Renal cortex interstitium (tissue), 11 donors: Measurements from ENCODE around the gene SCTR. TPM values are rescaled to one million over a fixed set of nuclear protein-coding genes. Genes with fewer than 3 reads are reported as not detected.
A peak's percentile ranks its signal among the peaks of the same experiment; 100 is the strongest.

Source experiments
- DNase-seq, 11 donors: peaks; one replicate each; pipeline ENCODE4 v3.0.0-alpha.2; 2013; ENCODE audit warnings: low read depth in 9 of 11, low spot score in 4 of 11; ENCODE audit errors: extremely low read depth in 1 of 11
- polyA plus RNA-seq, 3 donors: library from polyadenylated mRNA; unstranded; fragments of 120-200 nt; gene quantifications; one replicate each; pipeline ENCODE4 v1.2.1, GENCODE V29; 2013; ENCODE audit not compliant: insufficient read length in 3 of 3

Gene SCTR
- polyA plus RNA-seq, 3 donors: 9.4 to 27.4 (median 9.6) TPM

DNA sequence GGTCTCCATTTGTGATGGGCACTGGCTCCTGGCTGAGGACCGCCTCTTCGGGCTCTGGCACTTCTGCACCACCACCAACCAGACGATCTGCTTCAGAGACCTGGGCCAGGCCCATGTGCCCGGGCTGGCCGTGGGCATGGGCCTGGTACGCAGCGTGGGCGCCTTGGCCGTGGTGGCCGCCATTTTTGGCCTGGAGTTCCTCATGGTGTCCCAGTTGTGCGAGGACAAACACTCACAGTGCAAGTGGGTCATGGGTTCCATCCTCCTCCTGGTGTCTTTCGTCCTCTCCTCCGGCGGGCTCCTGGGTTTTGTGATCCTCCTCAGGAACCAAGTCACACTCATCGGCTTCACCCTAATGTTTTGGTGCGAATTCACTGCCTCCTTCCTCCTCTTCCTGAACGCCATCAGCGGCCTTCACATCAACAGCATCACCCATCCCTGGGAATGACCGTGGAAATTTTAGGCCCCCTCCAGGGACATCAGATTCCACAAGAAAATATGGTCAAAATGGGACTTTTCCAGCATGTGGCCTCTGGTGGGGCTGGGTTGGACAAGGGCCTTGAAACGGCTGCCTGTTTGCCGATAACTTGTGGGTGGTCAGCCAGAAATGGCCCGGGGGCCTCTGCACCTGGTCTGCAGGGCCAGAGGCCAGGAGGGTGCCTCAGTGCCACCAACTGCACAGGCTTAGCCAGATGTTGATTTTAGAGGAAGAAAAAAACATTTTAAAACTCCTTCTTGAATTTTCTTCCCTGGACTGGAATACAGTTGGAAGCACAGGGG lies 87.1 kb downstream of the SCTR start:
- DNase-seq: no peak

DNA sequence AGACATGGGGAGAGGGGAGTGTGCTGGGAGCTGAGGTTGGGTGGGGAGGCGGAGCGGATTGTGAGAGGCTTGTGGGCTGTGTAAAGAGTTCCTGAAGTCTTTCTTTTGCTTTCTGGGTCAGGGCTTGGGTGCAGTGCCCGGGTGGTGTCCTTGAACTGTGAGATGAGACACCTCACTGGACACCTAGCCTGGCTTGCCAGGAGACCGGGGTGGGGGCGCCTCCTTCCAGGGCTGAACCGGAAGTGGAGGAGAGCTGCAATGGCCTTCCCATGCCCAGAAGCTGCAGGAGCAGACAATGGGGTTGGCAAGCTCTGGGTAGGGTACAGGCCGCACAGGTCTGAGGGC lies 88.4 kb downstream of the SCTR start:
- DNase-seq: no peak

DNA sequence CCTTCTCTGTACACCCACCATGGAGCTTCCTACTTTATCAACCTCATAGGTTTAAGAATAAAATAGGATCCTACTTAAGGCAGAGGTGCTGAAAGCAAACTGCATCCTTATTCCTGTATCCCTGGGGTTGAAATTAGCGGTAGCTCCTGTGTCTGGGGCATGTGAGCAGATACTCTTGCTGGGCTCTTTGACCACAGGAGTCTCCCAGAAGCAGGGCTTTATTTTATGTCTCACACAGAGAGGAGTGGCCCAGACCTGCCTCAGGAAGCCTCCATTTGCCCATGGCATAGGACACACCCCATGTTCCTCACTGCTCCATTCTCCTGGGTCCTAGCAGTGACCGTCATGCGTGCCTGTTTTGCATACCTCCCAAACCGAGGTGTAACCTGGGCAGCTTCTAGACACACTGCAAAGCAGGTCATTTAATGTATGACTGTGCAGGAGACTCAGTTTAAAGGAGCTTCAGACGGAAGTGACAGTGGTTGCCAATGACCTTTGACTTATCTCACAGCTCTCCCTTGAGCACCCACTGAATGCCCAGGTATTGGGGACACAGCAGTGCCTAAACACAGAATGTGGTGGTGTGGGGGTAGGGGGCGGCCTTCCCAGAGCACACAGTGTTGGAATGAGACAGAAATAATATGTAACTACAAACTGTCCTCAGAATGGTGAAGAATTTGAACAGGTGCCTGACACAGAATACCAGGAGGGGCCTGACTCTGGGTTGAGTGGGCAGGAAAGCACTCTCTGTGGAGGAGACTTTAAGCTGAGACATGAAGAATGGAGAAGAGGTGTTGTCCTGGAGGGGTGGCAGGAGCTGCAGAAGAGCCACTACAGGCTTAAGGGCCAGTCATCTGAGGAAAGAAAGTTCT lies 89.0 kb downstream of the SCTR start:
- no peak for DNase-seq

DNA sequence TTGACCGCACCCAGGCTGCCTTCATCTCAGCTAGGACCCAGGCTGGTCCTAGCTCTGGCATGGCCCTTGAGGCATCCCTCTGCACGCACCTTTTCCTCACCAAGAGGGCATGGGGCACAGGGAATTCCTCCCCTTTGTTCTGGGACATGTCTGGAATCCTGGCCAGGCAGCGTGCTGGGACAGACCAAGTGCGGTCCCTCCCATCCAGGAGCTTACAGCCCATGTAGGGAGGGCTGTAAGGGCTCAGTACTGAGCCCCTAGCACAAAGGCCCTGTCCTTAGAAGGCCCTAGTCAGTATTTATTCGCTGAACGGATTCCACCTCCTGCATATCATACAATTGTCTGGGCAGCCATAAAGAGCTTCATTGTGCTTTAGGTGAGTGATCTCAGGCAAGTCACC lies 89.6 kb downstream of the SCTR start:
- no peak for DNase-seq

DNA sequence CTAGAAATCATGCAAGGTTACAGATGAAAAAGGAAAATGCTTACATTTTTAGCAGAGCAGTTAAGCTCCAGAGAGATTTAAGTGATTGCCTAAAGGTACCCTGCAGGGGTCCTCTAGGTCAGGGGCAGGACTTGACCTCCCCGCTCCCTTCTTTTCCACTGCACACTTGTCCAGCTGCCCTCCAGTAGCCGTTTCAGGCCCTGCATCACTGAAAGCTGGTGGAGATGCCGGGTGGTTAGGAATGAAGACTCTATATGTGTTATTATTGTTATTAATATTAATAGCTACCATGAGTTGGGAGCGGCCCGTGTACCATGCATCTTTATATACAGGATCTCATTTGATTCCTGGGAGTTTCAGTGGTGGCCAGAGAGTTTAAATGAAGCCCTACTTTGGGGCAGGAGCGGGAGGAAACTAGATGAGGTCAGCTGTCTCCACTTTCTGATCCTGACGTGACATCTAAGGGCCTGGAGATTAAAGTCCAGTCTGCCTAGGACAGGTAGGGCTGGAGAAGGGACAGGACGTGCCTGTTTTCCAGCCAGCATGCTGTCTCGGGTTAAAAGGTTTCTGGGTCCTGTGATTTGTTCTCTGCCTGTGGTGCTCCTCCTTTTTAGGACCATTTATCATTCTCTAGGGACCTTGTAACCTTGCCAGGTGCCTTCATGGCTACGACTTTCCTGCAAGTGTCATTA lies 90.5 kb downstream of the SCTR start:
- no peak for DNase-seq

DNA sequence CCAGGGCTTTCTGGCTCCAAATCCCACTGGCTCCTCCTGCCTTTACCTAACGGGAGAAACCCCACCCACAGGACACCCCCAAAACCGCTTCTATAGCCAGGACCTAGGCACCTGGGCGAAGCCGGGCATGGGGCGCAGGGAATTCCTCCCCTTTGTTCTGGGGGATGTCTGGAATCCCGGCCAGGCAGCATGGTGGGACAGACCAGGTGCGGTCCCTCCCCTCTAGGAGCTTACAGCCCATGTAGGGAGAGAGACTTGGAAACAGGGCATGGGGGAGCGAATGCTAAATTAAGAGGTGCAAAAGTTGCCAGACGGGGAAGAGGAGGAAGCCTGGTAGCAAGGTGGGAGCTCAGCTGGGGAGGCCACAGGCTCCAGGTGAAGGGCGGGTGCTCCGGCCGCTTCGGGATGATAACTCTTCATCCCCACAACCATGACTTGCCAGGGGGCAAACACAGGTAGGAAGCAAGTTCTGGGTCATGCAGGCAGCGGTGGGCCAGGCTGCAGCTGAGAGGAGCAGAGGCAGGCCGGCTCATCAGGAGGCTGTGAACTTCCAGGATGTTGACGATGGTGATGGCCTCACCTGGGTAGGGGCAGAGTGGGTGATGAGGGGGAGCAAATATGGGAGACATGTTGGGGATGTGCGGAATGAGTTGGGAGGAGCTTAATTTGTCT lies 91.3 kb downstream of the SCTR start:
- DNase-seq: no peak

DNA sequence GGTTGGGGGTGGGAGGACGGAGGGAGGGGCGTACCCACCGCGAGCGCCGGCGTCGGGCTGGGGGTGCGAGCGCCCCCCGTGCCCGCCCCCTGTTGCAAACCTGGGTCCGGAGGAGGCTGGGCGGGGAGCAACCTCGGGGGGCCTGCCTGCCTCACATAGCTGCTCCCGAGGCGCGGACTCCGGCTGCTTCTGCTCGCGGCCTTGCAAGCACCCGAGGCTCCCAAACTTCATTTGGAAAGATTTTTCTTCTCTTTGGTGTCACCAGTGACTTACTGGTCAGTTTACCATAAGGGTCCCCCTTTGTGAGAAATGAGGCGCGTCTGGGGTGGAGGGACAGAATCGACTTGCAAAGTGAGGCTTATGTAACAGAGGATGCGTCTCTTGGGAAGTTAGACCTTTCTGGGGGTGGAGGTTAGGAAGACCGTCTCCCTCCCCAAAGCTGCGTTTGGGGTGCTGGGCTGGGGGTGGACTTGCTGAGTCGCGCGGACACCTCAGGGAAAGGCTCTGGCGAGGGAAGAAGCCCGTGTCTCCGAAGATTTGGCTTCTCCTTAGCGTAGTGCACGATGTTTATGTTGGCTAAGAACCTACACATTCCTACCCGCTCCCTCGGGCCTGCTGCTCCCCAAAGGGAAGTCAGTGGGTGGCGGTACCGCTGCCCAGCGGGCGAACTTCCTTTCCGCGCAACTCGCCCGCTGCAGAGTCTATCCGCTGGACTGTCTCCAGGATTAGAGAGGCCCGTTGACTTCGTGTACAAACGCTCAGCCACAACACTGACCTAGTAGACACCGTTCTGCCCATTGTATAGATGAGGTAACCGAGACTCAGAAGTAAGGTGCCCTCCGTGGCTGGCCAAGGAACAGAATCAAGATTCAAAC lies 92.1 kb downstream of the SCTR start:
- no peak for DNase-seq

DNA sequence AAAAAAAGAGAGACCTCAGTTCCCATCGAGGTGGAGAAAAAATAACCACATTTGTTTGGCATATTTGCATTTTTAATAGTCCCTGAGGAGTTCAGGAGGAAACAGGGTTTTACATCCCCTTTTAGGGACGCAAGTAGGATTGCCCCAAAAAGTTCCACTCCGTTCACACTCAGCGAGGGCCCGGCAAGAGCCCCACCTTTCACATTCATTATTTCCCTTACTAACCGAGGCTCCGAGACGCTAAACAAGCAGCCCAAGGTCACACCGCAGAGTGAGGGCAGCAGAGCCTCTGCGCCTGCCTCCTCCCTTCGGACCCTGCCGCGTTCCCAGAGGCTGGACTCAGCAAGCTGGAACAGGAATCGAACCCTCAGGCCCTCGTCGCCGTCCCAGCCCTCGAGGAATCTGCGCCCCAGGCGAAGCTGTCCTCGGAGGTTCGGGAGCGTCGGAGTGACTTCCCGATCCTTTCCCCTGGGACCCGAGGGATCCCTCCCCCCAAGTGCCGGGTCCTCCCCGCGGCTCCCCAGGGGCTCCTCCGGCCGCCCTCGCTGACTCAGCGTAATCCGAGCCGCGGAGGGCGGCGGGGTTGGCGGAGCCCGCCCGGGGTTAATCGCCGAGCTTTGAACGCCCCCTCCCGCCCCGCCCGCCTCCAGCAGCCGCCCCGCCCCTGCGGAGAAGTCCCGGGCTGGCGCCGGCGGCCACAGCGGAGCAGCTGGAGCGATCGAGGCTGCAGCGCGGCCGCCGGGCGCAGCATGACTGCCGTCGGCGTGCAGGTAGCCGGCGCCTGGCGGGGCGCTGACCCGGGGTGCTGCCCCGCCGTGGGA lies 92.9 kb downstream of the SCTR start, which contains the start of gene TMEM37:
Gene TMEM37 (plus strand): TSS at position 700 of the 821 bp plus-strand sequence. CDS start 50 bp downstream, at position 750.
- DNase-seq: peak; percentile 59 to 84 (median 76)

DNA sequence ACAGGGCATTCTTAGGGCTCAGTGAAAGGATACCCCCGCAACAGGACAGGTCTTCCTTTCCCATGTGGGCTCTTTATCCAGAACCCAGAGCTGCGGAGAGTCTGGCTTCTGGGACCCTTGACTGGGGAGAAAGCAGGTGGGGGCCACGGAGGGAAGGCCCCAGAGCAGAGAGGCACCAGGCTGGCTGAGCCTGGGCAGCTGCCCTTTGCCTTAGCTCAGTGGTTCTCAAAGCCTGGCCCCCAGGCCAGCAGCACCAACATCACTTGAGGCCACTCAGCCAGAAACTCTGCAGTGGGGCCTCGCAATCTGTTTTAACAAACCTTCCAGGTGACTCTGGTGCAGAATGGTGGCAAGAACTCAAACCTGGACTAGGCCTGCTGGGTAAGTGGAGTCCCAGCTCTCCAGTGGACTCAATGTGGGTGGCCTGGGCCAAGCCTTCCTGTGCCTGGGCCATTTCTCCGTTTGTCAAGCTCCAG lies 94.2 kb downstream of the SCTR start:
- no peak for DNase-seq

DNA sequence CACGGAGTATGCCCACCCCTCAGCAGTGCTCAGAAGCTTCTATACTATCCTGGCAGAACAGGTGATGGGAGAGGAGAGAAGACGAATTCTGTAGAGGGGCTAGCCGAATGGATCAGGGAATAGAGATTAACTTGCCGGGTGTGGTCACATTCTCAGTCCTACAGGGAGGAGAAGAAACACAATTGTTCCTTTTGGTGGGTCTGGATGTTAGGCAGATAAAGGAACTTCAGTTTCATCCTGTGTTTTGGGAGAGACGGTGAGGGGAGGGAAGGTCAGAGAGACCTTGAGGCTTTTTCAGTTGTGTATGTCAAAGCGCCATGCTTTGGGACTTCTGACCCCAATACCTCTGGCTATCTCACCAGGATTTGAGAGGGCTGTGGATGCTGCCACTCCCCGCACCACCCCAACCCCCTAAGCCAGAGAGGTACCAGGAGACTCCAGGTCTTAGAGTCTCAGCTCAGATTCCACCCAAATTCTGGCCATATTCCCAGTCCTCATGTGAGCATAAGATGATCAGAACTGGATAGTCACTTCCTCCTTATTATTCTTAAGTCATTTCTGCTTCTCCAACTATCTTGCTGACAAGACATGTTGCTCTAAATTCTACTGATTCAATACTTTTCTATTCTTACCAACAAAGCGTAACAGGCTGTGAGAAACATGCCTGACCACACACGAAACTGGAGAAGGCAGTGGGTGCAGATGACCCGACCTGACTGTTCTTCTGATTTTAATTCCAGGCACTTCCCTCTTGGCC lies 94.9 kb downstream of the SCTR start:
- DNase-seq: no peak

DNA sequence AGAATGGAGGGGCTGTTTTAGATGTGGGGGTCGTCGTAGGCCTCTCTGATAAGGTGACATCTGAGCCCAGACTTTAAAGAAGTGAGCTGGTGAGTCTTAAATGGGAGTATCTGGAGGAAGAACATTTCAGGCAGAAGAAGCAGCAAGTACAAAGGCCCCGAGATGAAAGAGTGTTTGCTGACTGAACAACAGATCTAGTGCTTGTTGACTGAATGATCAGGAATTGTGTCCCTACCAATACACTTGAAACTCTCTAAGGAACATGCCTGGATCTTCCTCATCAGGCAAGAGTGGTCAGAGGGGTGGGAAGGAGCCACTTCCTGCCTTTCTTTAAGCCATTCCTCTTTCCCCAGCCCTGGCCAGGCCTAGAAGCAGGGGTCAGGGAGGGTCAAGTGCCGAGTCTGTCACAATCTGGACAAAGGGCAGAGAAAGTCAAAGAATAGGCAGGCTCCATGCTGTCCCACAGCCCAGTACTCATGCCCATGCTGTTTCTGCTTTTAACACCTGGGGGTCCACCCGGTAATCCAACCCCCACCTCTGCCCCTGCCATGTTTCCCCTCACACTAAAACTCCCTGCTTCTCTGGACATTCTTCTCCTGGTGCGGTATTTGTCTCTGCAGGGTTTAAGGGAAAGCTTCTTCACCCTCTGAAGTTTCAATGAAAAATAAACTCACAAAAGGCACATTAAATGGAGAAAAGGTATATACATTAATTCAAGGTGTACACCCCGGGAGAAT lies 95.6 kb downstream of the SCTR start:
- no peak for DNase-seq

DNA sequence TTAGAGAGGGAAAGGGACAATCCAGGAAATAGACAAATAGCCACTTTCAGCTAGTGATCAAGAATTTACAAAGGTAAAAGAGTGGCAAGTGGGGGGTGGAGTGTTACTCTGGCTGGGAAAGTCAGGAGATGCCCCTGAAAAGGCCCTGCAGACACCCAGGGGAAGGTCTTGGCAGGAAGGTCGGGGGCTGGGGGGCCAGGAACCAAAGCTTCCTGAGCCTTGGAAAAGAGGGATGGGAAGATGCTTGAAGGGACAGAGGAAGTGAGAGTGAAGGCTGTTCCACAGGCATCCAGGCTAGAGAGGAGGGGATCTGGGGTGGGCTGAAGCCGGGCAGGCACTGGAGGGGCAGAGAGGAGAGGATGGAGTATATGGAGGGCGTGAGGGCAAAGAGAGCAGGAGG lies 96.5 kb downstream of the SCTR start:
- no peak for DNase-seq

DNA sequence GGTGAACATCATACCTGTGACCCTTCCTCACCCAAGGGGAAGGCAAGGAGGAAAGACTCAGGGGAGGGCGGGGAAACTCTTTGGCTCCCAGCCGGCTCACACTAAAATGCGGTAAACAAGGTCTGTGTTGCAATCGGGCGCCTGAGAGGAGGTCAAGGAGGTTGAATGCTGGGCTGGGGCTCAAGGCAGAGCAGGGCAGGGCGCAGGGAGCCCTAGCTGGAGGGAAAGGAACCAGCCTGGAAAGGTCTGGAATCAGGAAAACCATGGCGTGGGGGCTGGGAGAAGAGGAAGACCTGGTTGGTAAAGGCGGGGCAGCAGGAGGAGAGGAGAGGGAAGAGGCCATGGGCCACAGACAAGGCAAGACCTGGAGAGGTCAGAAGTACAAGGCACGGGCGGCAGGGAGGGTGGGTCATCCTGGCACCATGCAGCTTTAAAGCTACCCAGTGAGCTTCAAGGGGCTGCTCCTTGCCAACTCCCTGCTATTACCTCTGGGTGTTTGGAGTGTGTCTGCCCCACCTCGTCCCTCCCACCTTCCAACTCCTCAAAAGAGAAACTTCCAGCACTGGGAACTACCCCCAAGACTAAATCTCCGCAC lies 97.4 kb downstream of the SCTR start:
- DNase-seq: no peak

DNA sequence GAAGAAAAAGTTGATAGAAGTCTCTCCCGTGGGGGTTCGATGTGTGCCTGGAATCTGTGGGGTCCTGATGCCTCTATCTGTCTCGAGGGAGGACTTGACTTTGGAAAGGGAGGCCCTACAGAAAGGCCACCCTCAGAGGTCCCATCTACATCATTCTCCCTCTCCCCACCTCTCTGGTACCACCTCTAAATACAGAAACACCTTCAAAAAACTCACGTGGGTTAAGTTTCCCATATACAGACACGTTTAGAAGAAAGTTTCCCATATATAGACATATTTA lies 97.9 kb downstream of the SCTR start:
- no peak for DNase-seq

DNA sequence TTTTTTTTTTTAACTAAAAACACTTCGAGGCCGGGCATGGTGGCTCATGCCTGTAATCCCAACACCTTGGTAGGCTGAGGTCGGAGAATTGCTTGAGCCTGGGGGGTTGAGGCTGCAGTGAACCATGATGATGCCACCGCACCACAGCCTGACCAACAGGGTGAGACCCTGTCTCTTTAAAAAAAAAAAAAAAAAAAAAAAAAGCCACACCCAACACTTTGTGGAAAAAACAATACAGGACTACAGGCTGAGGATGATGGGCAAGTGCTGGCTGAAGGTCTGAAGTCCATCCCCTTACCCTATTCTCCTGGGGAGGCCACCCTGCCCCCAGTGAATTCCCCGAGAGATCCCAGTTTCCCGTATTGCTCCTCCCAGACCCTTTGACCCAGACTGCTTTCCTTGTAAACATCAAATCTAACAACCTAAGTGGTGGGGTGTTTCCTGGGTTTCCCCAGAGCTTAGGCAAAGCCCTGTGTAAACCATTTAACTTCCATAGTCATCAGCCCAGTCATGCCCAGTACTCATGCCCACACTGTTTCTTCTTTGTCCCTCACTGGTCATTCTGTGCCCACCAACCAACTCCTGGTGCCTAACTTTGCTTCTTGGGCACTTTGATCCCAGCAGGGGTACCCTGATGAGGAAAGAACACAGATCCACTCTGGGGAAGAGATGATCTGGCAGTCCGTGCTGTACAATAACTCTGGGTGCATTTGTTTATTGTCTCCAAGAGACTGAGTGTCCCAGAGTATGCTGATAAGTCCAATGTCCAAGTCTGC lies 98.5 kb downstream of the SCTR start:
- DNase-seq: no peak
